ENCODE results near the gene EMCN. TPM values are rescaled to one million over a fixed set of nuclear protein-coding genes. Genes with fewer than 3 reads are reported as not detected.

EMCN gene
- total RNA-seq, 3 donors from 2014 or later (not counting 1 experiment from before 2014, with no cell fraction given): not detected

- H3K27me3 ChIP-seq (ENCODE audit: control insufficient read depth, insufficient read depth, low read length): no peaks in the 10 kb centered on the region
- H3K27ac ChIP-seq (ENCODE audit: low read length): no peak overlapping the region
- Mint-ChIP-seq H3K4me3 (no peak overlapping the region), H3K36me3 (peaks cover 6% of the 10 kb centered on the region), H3K27me3 (ENCODE audit: low read depth in 2 of 2) (peaks cover 2 to 9% of the 10 kb centered on the region in 2 donors), H3K4me1 (no peaks in the 10 kb centered on the region), H3K9me3 (peaks cover 0 to 3% of the 10 kb centered on the region in 2 donors), H3K27ac (no peak overlapping the region)
- TF ChIP-seq CTCF (IDR thresholded peaks at IDR 0.05): no peak
- WGBS (ENCODE audit: insufficient coverage): 95% methylated on average over 5 of the region's 5 CpGs
- H3K4me3 ChIP-seq (ENCODE audit: low read length): no peak overlapping the region
- H3K9me3 ChIP-seq (ENCODE audit: control insufficient read depth, insufficient read depth, low read length): no peaks in the 10 kb centered on the region
- H3K36me3 ChIP-seq (ENCODE audit: control insufficient read depth, insufficient read depth, low read length): no peaks in the 10 kb centered on the region
- intact Hi-C loops (cut with micrococcal nuclease): no loop called here
- DNase-seq (no peak), ATAC-seq (no peak)
- H3K4me1 ChIP-seq (ENCODE audit: control insufficient read depth, insufficient read depth, low read length): no peaks in the 10 kb centered on the region
These were observed 138.2 kb downstream of the EMCN start for GRCh38 chr4:100379583-100380105.

- no peak for TF ChIP-seq CTCF (IDR thresholded peaks at IDR 0.05)
- 84% methylated on average over 2 of the region's 3 CpGs for WGBS (ENCODE audit: insufficient coverage)
- H3K36me3 ChIP-seq (ENCODE audit: control insufficient read depth, insufficient read depth, low read length): no peaks in the 10 kb centered on the region
- no peaks in the 10 kb centered on the region for H3K4me1 Mint-ChIP-seq
- ATAC-seq: no peak
- H3K27ac Mint-ChIP-seq: no peak overlapping the region
- no peaks in the 10 kb centered on the region for H3K27me3 ChIP-seq (ENCODE audit: control insufficient read depth, insufficient read depth, low read length)
- no peaks in the 10 kb centered on the region for H3K9me3 ChIP-seq (ENCODE audit: control insufficient read depth, insufficient read depth, low read length)
- no peak overlapping the region for H3K4me3 ChIP-seq (ENCODE audit: low read length)
- no peaks in the 10 kb centered on the region for H3K4me1 ChIP-seq (ENCODE audit: control insufficient read depth, insufficient read depth, low read length)
- no peak overlapping the region for H3K4me3 Mint-ChIP-seq
- no peaks in the 10 kb centered on the region for H3K27me3 Mint-ChIP-seq (ENCODE audit: low read depth in 2 of 2)
- no peak overlapping the region for H3K27ac ChIP-seq (ENCODE audit: low read length)
- peak in 1 of 2 donors; percentile 13 for DNase-seq
- intact Hi-C loops (cut with micrococcal nuclease): no loop called here
- H3K9me3 Mint-ChIP-seq: no peaks in the 10 kb centered on the region
- H3K36me3 Mint-ChIP-seq: no peaks in the 10 kb centered on the region
These were observed 145.4 kb downstream of the EMCN start for GRCh38 chr4:100372432-100372831.

- no peak for TF ChIP-seq CTCF (IDR thresholded peaks at IDR 0.05)
- DNase-seq (no peak), ATAC-seq (no peak)
- H3K27me3 Mint-ChIP-seq (ENCODE audit: low read depth in 2 of 2): no peaks in the 10 kb centered on the region
- no peaks in the 10 kb centered on the region for H3K36me3 Mint-ChIP-seq
- intact Hi-C loops (cut with micrococcal nuclease): no loop called here
- no peak overlapping the region for H3K4me3 Mint-ChIP-seq
- no peak overlapping the region for H3K27ac ChIP-seq (ENCODE audit: low read length)
- no peaks in the 10 kb centered on the region for H3K4me1 ChIP-seq (ENCODE audit: control insufficient read depth, insufficient read depth, low read length)
- no peaks in the 10 kb centered on the region for H3K4me1 Mint-ChIP-seq
- H3K9me3 ChIP-seq (ENCODE audit: control insufficient read depth, insufficient read depth, low read length): no peaks in the 10 kb centered on the region
- no peaks in the 10 kb centered on the region for H3K9me3 Mint-ChIP-seq
- no peaks in the 10 kb centered on the region for H3K36me3 ChIP-seq (ENCODE audit: control insufficient read depth, insufficient read depth, low read length)
- H3K27ac Mint-ChIP-seq: no peak overlapping the region
- no peak overlapping the region for H3K4me3 ChIP-seq (ENCODE audit: low read length)
- H3K27me3 ChIP-seq (ENCODE audit: control insufficient read depth, insufficient read depth, low read length): no peaks in the 10 kb centered on the region
- WGBS (ENCODE audit: insufficient coverage): 60% methylated on average over 1 of the region's 2 CpGs
These were observed 148.0 kb downstream of the EMCN start for GRCh38 chr4:100369871-100370270.

- no peak overlapping the region for H3K27ac ChIP-seq (ENCODE audit: low read length)
- DNase-seq (no peak), ATAC-seq (no peak)
- no peaks in the 10 kb centered on the region for H3K27me3 ChIP-seq (ENCODE audit: control insufficient read depth, insufficient read depth, low read length)
- 64% methylated on average over 1 of the region's 1 CpG for WGBS (ENCODE audit: insufficient coverage)
- H3K9me3 ChIP-seq (ENCODE audit: control insufficient read depth, insufficient read depth, low read length): no peaks in the 10 kb centered on the region
- no peaks in the 10 kb centered on the region for H3K36me3 ChIP-seq (ENCODE audit: control insufficient read depth, insufficient read depth, low read length)
- H3K4me1 ChIP-seq (ENCODE audit: control insufficient read depth, insufficient read depth, low read length): no peaks in the 10 kb centered on the region
- H3K9me3 Mint-ChIP-seq: no peaks in the 10 kb centered on the region
- no peaks in the 10 kb centered on the region for H3K27me3 Mint-ChIP-seq (ENCODE audit: low read depth in 2 of 2)
- no peaks in the 10 kb centered on the region for H3K36me3 Mint-ChIP-seq
- H3K27ac Mint-ChIP-seq: no peak overlapping the region
- TF ChIP-seq CTCF (IDR thresholded peaks at IDR 0.05): no peak
- no peak overlapping the region for H3K4me3 Mint-ChIP-seq
- no peak overlapping the region for H3K4me3 ChIP-seq (ENCODE audit: low read length)
- H3K4me1 Mint-ChIP-seq: no peaks in the 10 kb centered on the region
- intact Hi-C loops (cut with micrococcal nuclease): no loop called here
These were observed 150.4 kb downstream of the EMCN start for GRCh38 chr4:100367451-100367850.
